Keratinocyte (primary cell): ENCODE results near the gene SUSD3. TPM values are rescaled to one million over a fixed set of nuclear protein-coding genes. Genes with fewer than 3 reads are reported as not detected.

Source experiments
- DNase-seq: peaks from one replicate; pipeline ENCODE4 v3.0.0-alpha.2; 2011; ENCODE audit warnings: low read depth, missing footprints, low spot score
- FAIRE-seq: peaks from 2 replicates; lab custom pipeline; 2011; peaks lifted over from hg19 to GRCh38; lab: Jason Lieb, UNC
- H2AFZ ChIP-seq: 2 replicates; pipeline ENCODE4 v1.6.0; 2012; ENCODE audit warnings: low read length, control low read depth, inconsistent platforms; ENCODE audit not compliant: control insufficient read depth
- H3K27ac ChIP-seq: 2 replicates; pipeline ENCODE4 v1.5.1; 2011; ENCODE audit warnings: low read length; ENCODE audit not compliant: control insufficient read depth, insufficient read depth
- H3K27me3 ChIP-seq: 3 replicates; pipeline ENCODE4 v1.6.0; 2011; ENCODE audit warnings: low read length; ENCODE audit not compliant: control insufficient read depth, insufficient read depth; ENCODE audit errors: extremely low read depth
- H3K36me3 ChIP-seq, 2 experiments: 2 replicates in 1 of 2; 3 replicates in 1 of 2; pipeline ENCODE4 v1.5.1; 2011; ENCODE audit warnings: low read length in 2 of 2, mild to moderate bottlenecking in 1 of 2; ENCODE audit not compliant: control insufficient read depth in 2 of 2, insufficient read depth in 2 of 2; ENCODE audit errors: extremely low read depth in 1 of 2
- H3K4me1 ChIP-seq: 3 replicates; pipeline ENCODE4 v1.5.1; 2011; ENCODE audit warnings: low read length; ENCODE audit not compliant: control insufficient read depth, insufficient read depth; ENCODE audit errors: extremely low read depth
- H3K4me2 ChIP-seq: 3 replicates; pipeline ENCODE4 v1.6.0; 2011; ENCODE audit warnings: low read depth, low read length; ENCODE audit not compliant: control insufficient read depth, insufficient read depth; ENCODE audit errors: extremely low read depth
- H3K4me3 ChIP-seq, 3 experiments: fragments of 200-600 bp in 1 of 3; sonication (generic) in 1 of 3; 2 replicates in 2 of 3; 3 replicates in 1 of 3; pipeline ENCODE4 v1.5.1; 2011 to 2016; ENCODE audit warnings: low read length in 3 of 3, mild to moderate bottlenecking in 3 of 3, control low read depth in 2 of 3, inconsistent platforms in 1 of 3, low read depth in 1 of 3, mixed read lengths in 1 of 3, mixed run types in 1 of 3, moderate library complexity in 1 of 3; ENCODE audit not compliant: control insufficient read depth in 2 of 3, insufficient read depth in 2 of 3; ENCODE audit errors: extremely low read depth in 1 of 3
- H3K79me2 ChIP-seq: 2 replicates; pipeline ENCODE4 v1.6.0; 2012; ENCODE audit warnings: low read length; ENCODE audit not compliant: control insufficient read depth, insufficient read depth
- H3K9ac ChIP-seq: 3 replicates; pipeline ENCODE4 v1.6.0; 2011; ENCODE audit warnings: low read length; ENCODE audit not compliant: control insufficient read depth, insufficient read depth; ENCODE audit errors: extremely low read depth
- H3K9me1 ChIP-seq: 3 replicates; pipeline ENCODE4 v1.6.0; 2011; ENCODE audit warnings: low read length; ENCODE audit not compliant: control insufficient read depth, insufficient read depth; ENCODE audit errors: extremely low read depth
- H3K9me3 ChIP-seq: 2 replicates; pipeline ENCODE4 v1.5.1; 2012; ENCODE audit warnings: low read depth, low read length; ENCODE audit not compliant: control insufficient read depth
- H4K20me1 ChIP-seq: 3 replicates; pipeline ENCODE4 v1.6.0; 2011; ENCODE audit warnings: low read length; ENCODE audit not compliant: control insufficient read depth, insufficient read depth; ENCODE audit errors: extremely low read depth
- CTCF ChIP-seq, 3 experiments: IDR thresholded peaks in 1 of 3; conservative IDR thresholded peaks in 1 of 3; optimal IDR thresholded peaks in 1 of 3; 2 replicates in 2 of 3; 3 replicates in 1 of 3; pipeline versions ENCODE3 to v1.5.1; 2011; ENCODE audit warnings: low read length in 3 of 3, mild to moderate bottlenecking in 3 of 3, moderate library complexity in 2 of 3, control low read depth in 1 of 3, inconsistent platforms in 1 of 3; ENCODE audit not compliant: insufficient read depth in 2 of 3; ENCODE audit errors: extremely low read depth in 1 of 3
- EZH2 ChIP-seq: IDR thresholded peaks from one replicate; pipeline ENCODE4 v1.6.1; 2012; ENCODE audit warnings: inconsistent platforms, mild to moderate bottlenecking, low read length, moderate library complexity
- dilution Hi-C: fragments of 300-500 bp; cut with MboI; formaldehyde crosslinking; loops from one replicate; pipeline ENCODE4 v1.7.0; 2020; ENCODE audit warnings: low sequenced_read_pairs; ENCODE audit not compliant: extremely low pct_ligation_motif_present
- polyA plus RNA-seq, 5 experiments: library from polyadenylated mRNA; depleted of rRNA in 3 of 5; stranded (reverse) in 3 of 5; stranded (forward) in 1 of 5; unstranded in 1 of 5; fragments of >200 nt; gene quantifications; 1 replicate in 1 of 5; 2 replicates in 3 of 5; 3 replicates in 1 of 5; pipeline versions ENCODE4 v1.2.1 to v1.2.3, GENCODE V29; 2011 to 2012; ENCODE audit warnings: missing spikeins in 2 of 5, low read depth in 1 of 5, low replicate concordance in 1 of 5

The SUSD3 gene
- polyA plus RNA-seq, 1 donor (not counting 4 experiments of a cell fraction or from before 2014, with no cell fraction given): 0.20 TPM

- FAIRE-seq: no peak
- H3K79me2 ChIP-seq: no peaks in the 10 kb centered on the region
- no peak overlapping the region for H3K4me3 ChIP-seq
- H4K20me1 ChIP-seq: no peaks in the 10 kb centered on the region
- H3K4me2 ChIP-seq: no peak overlapping the region
- no peak overlapping the region for H3K27ac ChIP-seq
- H3K9me1 ChIP-seq: no peaks in the 10 kb centered on the region
- H2AFZ ChIP-seq: no peak overlapping the region
- H3K27me3 ChIP-seq: no peaks in the 10 kb centered on the region
- no peaks in the 10 kb centered on the region for H3K4me1 ChIP-seq
- DNase-seq: no peak
- no peaks in the 10 kb centered on the region for H3K9me3 ChIP-seq
- no peak for TF ChIP-seq EZH2
- no peak for TF ChIP-seq CTCF (optimal IDR thresholded peaks at IDR 0.05 in 1 of 3, IDR thresholded peaks at IDR 0.05 in 1 of 3, conservative IDR thresholded peaks at IDR 0.05 in 1 of 3; ENCODE audit: extremely low read depth in 1 of 3, insufficient read depth in 2 of 3, low read length in 3 of 3)
- no peak overlapping the region for H3K9ac ChIP-seq
- dilution Hi-C loops: no loop called here
- H3K36me3 ChIP-seq: no peaks in the 10 kb centered on the region
Measured at GRCh38 chr9:93048566-93049448, 9.7 kb upstream of the SUSD3 start.

DNA sequence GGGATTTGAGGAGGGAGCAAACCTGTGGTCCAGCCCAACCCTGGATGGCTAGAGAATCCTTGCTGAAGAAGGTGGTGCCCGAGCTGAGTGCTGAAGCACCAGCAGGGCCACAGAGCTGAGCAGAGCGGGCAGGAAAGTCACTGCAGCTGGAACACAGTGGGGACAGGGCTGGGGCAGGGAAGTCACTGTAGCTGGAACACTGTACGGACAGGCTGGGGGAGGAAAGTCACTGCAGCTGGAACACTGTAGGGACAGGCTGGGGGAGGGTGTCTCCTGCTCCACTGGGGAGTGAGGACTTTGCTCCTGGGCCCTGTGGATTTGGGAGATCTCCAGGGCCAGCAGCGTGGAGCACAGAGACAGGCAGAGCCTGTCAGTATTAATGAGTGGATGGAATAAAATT lies 9.0 kb upstream of the SUSD3 start:
- no peak overlapping the region for H3K4me3 ChIP-seq
- TF ChIP-seq CTCF (optimal IDR thresholded peaks at IDR 0.05 in 1 of 3, IDR thresholded peaks at IDR 0.05 in 1 of 3, conservative IDR thresholded peaks at IDR 0.05 in 1 of 3; ENCODE audit: extremely low read depth in 1 of 3, insufficient read depth in 2 of 3, low read length in 3 of 3) (no peak), EZH2 (no peak)
- H3K27ac ChIP-seq: no peak overlapping the region
- no peak overlapping the region for H3K9ac ChIP-seq
- no peak overlapping the region for H3K4me2 ChIP-seq
- dilution Hi-C loops: no loop called here
- H3K9me3 ChIP-seq: no peaks in the 10 kb centered on the region
- no peaks in the 10 kb centered on the region for H4K20me1 ChIP-seq
- FAIRE-seq: no peak
- no peaks in the 10 kb centered on the region for H3K27me3 ChIP-seq
- H2AFZ ChIP-seq: no peak overlapping the region
- no peaks in the 10 kb centered on the region for H3K4me1 ChIP-seq
- no peak for DNase-seq
- H3K79me2 ChIP-seq: no peaks in the 10 kb centered on the region
- H3K9me1 ChIP-seq: no peaks in the 10 kb centered on the region
- no peaks in the 10 kb centered on the region for H3K36me3 ChIP-seq
